Fibroblast of pulmonary artery (primary cell): ENCODE measurements around the gene PPP2R5C.

ENCODE experiments used
- DNase-seq: peaks from one replicate; pipeline ENCODE4 v3.0.0-alpha.2; 2010; ENCODE audit warnings: low read depth
- H3K4me3 ChIP-seq: replicated peaks from 2 replicates; pipeline ENCODE4 v1.5.1; 2011; ENCODE audit warnings: low read depth, mild to moderate bottlenecking, control low read depth, low read length, moderate library complexity
- TF ChIP-seq, protein P1 (sequence below): IDR thresholded peaks from 2 replicates; pipeline ENCODE4 v1.5.1; 2011; ENCODE audit warnings: mild to moderate bottlenecking, control low read depth, low read length, inconsistent platforms; ENCODE audit errors: missing control alignments

Gene PPP2R5C

GRCh38 chr14:101736071-101736470, 25.4 kb upstream of the PPP2R5C start:
- H3K4me3 ChIP-seq, result no peak overlapping the region
- DNase-seq, result no peak
- TF ChIP-seq, protein P1, sequence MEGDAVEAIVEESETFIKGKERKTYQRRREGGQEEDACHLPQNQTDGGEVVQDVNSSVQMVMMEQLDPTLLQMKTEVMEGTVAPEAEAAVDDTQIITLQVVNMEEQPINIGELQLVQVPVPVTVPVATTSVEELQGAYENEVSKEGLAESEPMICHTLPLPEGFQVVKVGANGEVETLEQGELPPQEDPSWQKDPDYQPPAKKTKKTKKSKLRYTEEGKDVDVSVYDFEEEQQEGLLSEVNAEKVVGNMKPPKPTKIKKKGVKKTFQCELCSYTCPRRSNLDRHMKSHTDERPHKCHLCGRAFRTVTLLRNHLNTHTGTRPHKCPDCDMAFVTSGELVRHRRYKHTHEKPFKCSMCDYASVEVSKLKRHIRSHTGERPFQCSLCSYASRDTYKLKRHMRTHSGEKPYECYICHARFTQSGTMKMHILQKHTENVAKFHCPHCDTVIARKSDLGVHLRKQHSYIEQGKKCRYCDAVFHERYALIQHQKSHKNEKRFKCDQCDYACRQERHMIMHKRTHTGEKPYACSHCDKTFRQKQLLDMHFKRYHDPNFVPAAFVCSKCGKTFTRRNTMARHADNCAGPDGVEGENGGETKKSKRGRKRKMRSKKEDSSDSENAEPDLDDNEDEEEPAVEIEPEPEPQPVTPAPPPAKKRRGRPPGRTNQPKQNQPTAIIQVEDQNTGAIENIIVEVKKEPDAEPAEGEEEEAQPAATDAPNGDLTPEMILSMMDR, result no peak

- H3K4me3 ChIP-seq, result no peak overlapping the region
- no peak for DNase-seq
- TF ChIP-seq, protein P1, result no peak
Observed at GRCh38 chr14:101736585-101736984, 24.9 kb upstream of the PPP2R5C start.

DNA sequence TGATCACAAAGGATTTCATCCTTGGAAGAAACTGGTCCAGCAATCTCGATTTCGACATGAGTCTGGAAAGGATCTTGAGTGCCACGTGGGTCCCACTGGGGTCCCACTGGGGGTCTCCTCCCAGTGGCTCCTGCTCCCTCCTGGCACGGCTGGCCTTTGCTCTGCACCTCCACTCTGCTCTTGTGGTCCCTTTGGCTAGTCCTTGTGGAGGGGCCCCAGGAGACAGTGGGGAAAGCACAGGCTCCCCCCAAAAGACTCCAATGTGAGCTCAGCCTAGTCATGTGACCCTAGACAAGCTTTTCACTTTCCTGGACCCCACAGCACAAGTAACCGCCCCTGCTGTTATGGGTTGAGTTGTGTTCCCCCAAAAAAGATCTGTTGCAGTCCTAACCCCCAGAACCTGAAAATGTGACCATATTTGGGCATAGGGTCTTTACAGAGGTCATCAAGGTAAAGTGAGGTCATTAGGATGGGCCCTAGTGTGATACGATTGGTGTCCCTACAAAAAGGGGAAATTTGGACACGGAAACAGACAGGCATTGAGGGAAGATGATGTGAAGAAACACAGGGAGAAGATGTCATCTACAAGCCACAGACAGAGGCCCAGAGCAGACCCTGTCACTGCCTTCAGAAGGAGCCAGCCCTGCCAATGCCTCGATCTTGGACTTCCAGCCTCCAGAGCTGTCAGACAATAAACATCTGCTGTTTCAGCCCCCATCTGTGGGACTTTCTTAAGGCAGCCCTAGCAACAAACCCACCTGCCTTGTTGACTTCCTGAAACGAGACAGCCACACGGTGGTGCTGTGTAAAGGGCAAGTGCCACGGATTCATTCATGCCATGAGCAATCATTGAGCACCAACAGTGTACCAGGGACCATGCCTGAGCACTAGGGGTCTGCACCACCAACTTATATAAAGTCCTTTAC, 23.8 kb upstream of the PPP2R5C start:
- TF ChIP-seq, protein P1, result no peak
- DNase-seq, result no peak
- no peak overlapping the region for H3K4me3 ChIP-seq

DNA sequence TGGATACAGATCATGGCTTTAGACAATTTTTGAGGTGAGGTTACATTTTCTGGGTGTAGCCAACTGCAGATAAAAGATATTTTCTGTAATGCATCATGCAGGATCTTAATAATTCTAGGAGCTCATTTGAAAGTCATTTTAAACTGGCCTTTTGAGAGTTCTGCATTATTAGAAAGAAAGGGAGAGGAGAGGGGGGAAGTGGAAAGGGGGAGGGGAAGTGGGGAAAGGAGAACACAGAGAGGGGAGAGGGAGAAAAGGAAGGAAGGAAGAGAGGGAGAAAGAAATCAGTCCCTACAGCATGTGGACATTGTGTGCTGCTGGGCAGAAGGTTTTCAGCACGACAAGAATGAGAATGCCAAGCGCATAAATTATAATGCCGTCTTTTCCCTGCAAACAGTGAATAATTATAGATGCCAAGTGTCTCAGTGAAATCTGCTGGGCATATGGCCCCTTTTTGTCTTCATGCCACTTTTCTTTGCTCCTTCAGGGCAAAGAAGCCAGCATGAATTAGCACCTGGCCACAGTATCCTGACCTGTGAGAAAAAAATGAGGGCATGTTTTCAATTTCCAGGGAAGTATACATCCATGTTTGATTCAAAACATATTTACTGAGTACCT, 22.7 kb upstream of the PPP2R5C start:
- no peak for DNase-seq
- TF ChIP-seq, protein P1, result no peak
- no peak overlapping the region for H3K4me3 ChIP-seq

- TF ChIP-seq, protein P1, result no peak
- no peak overlapping the region for H3K4me3 ChIP-seq
- DNase-seq, result no peak
Observed at GRCh38 chr14:101739446-101740141, 21.9 kb upstream of the PPP2R5C start.

- TF ChIP-seq, protein P1, result no peak
- no peak overlapping the region for H3K4me3 ChIP-seq
- no peak for DNase-seq
Observed at GRCh38 chr14:101740981-101741380, 20.5 kb upstream of the PPP2R5C start.
